IPS-NIHi7 (cell line): Measurements from ENCODE around the gene CHMP6.

Source experiments
- DNase-seq: peaks from one replicate; pipeline ENCODE4 v3.0.0; 2012; ENCODE audit warnings: mixed read lengths; ENCODE audit errors: extremely low spot score

CHMP6 gene

GRCh38 chr17:81043319-81043724 lies 51.7 kb downstream of the CHMP6 start:
- DNase-seq, result no peak

- DNase-seq, result peak; percentile 78
Measured at GRCh38 chr17:81043725-81044427, 52.2 kb downstream of the CHMP6 start.

GRCh38 chr17:81044428-81044763 lies 52.8 kb downstream of the CHMP6 start:
- no peak for DNase-seq

GRCh38 chr17:81044764-81045589 lies 53.3 kb downstream of the CHMP6 start:
- no peak for DNase-seq

GRCh38 chr17:81045590-81046095 lies 54.0 kb downstream of the CHMP6 start:
- DNase-seq, result no peak

GRCh38 chr17:81046132-81046769 lies 54.6 kb downstream of the CHMP6 start:
- no peak for DNase-seq

GRCh38 chr17:81046770-81047359 lies 55.2 kb downstream of the CHMP6 start:
- DNase-seq, result no peak

- no peak for DNase-seq
Measured at GRCh38 chr17:81048827-81049371, 57.3 kb downstream of the CHMP6 start.

GRCh38 chr17:81049372-81049911 lies 57.8 kb downstream of the CHMP6 start:
- DNase-seq, result no peak
